ENCODE data around the gene ACADVL.

GRCh38 chr17:7222093-7222971 lies 2.6 kb downstream of the ACADVL start:
- TF ChIP-seq EZH2 (IDR thresholded peaks at IDR 0.05) (no peak), POLR2AphosphoS5 (IDR thresholded peaks at IDR 0.05; ENCODE audit: borderline replicate concordance, low read depth, low read length) (no peak), FOXP2 (optimal IDR thresholded peaks at IDR 0.05; ENCODE audit: control extremely low read depth, extremely low read length, insufficient read depth) (no peak)
